ENCODE measurements around the gene PLD5.

DNA sequence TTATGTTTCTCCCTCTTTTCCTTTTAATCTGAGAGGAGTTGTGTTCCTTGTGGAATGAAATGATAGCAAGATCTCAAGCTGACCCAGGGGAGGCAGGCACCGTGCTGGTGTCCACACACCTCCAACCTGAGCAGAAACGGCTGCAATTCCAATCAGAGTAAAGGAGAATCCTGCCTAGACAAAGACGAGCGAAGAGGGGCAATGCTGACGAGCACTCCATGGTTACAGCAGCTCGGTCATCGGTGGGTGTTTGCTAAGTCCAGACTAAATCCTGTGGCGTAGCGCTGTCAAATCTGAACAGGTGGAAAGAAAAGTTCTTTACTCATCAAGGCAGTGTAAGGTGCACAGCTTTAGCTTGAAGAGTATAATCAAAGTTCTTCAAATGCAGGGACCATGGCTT lies 74.8 kb downstream of the PLD5 start:
- TF ChIP-seq, protein P1, sequence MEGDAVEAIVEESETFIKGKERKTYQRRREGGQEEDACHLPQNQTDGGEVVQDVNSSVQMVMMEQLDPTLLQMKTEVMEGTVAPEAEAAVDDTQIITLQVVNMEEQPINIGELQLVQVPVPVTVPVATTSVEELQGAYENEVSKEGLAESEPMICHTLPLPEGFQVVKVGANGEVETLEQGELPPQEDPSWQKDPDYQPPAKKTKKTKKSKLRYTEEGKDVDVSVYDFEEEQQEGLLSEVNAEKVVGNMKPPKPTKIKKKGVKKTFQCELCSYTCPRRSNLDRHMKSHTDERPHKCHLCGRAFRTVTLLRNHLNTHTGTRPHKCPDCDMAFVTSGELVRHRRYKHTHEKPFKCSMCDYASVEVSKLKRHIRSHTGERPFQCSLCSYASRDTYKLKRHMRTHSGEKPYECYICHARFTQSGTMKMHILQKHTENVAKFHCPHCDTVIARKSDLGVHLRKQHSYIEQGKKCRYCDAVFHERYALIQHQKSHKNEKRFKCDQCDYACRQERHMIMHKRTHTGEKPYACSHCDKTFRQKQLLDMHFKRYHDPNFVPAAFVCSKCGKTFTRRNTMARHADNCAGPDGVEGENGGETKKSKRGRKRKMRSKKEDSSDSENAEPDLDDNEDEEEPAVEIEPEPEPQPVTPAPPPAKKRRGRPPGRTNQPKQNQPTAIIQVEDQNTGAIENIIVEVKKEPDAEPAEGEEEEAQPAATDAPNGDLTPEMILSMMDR (IDR thresholded peaks at IDR 0.05): no peak
- no peak for TF ChIP-seq EP300 (IDR thresholded peaks at IDR 0.05)

All from ovary (tissue), 3 donors.